Kidney epithelial cell (primary cell): ENCODE measurements around the gene EPB41L2. TPM values are rescaled to one million over a fixed set of nuclear protein-coding genes. Genes with fewer than 3 reads are reported as not detected.

Experiments
- DNase-seq: peaks from one replicate; pipeline ENCODE4 v3.0.0-alpha.2; 2010; ENCODE audit warnings: low read depth
- H3K27me3 ChIP-seq: 2 replicates; pipeline ENCODE4 v1.6.0; 2011; ENCODE audit warnings: low read length; ENCODE audit not compliant: control insufficient read depth, insufficient read depth
- H3K36me3 ChIP-seq: 2 replicates; pipeline ENCODE4 v1.5.1; 2011; ENCODE audit warnings: low read length; ENCODE audit not compliant: control insufficient read depth, insufficient read depth
- H3K4me3 ChIP-seq: 2 replicates; pipeline ENCODE4 v1.5.1; 2011; ENCODE audit warnings: low read depth, mild to moderate bottlenecking, control low read depth, low read length
- CTCF ChIP-seq: IDR thresholded peaks from 2 replicates; pipeline ENCODE4 v1.5.1; 2011; ENCODE audit warnings: mild to moderate bottlenecking, moderate library complexity, low read length, control low read depth, inconsistent platforms; ENCODE audit not compliant: insufficient read depth, poor library complexity, severe bottlenecking
- total RNA-seq: library from RNA; depleted of rRNA; stranded (reverse); fragments of >200 nt; gene quantifications from 2 replicates; pipeline ENCODE4 v1.2.3, GENCODE V29; 2015

The EPB41L2 gene
- total RNA-seq, 1 donor from 2014 or later, result 48.7 TPM

DNA sequence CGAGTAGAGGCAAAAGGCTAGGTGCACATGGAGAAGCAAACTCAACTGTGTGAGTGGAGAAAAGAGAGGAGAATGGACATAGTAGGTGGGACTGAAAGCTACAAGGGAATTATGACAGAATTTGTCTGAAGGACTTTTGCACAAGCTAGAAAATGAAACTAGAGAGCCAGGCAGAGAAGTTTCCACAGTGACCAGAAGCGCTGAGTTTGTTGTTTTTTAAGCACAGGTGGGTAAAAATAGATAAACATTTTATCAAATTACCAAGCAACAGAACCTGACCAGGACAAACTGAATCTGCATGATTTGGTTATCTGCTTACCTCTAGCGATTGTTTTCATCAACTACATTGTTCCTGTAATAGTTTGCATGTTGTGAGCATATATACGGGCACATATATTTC lies 197.3 kb downstream of the EPB41L2 start:
- Histone ChIP-seq H3K36me3 (peaks cover 3% of the 10 kb centered on the region), H3K4me3 (no peak overlapping the region), H3K27me3 (no peaks in the 10 kb centered on the region)
- no peak for DNase-seq
- TF ChIP-seq CTCF, result no peak

GRCh38 chr6:130864344-130864743 lies 198.7 kb downstream of the EPB41L2 start:
- no peak for TF ChIP-seq CTCF
- Histone ChIP-seq H3K27me3 (no peaks in the 10 kb centered on the region), H3K4me3 (no peak overlapping the region), H3K36me3 (peaks cover 2% of the 10 kb centered on the region)
- no peak for DNase-seq

- DNase-seq, result no peak
- H3K27me3 ChIP-seq, result no peaks in the 10 kb centered on the region
- H3K36me3 ChIP-seq, result peaks cover 1% of the 10 kb centered on the region
- no peak for TF ChIP-seq CTCF
- H3K4me3 ChIP-seq, result no peak overlapping the region
These were observed 199.4 kb downstream of the EPB41L2 start for GRCh38 chr6:130863415-130864230.

GRCh38 chr6:130862370-130862769 lies 200.7 kb downstream of the EPB41L2 start:
- Histone ChIP-seq H3K27me3 (no peaks in the 10 kb centered on the region), H3K36me3 (peaks cover 1% of the 10 kb centered on the region), H3K4me3 (no peak overlapping the region)
- DNase-seq, result no peak
- no peak for TF ChIP-seq CTCF

- no peak for TF ChIP-seq CTCF
- Histone ChIP-seq H3K4me3 (no peak overlapping the region), H3K36me3 (peaks cover 1% of the 10 kb centered on the region), H3K27me3 (no peaks in the 10 kb centered on the region)
- no peak for DNase-seq
These were observed 203.7 kb downstream of the EPB41L2 start for GRCh38 chr6:130859161-130859867.
